ENCODE results near the gene CFAP210. TPM values are rescaled to one million over a fixed set of nuclear protein-coding genes. Genes with fewer than 3 reads are reported as not detected.
A peak's percentile ranks its signal among the peaks of the same experiment; 100 is the strongest.

The CFAP210 gene
- total RNA-seq, 6 experiments from 2014 or later: 0.10 to 0.19 (median 0.13) TPM; not detected in 2

DNA sequence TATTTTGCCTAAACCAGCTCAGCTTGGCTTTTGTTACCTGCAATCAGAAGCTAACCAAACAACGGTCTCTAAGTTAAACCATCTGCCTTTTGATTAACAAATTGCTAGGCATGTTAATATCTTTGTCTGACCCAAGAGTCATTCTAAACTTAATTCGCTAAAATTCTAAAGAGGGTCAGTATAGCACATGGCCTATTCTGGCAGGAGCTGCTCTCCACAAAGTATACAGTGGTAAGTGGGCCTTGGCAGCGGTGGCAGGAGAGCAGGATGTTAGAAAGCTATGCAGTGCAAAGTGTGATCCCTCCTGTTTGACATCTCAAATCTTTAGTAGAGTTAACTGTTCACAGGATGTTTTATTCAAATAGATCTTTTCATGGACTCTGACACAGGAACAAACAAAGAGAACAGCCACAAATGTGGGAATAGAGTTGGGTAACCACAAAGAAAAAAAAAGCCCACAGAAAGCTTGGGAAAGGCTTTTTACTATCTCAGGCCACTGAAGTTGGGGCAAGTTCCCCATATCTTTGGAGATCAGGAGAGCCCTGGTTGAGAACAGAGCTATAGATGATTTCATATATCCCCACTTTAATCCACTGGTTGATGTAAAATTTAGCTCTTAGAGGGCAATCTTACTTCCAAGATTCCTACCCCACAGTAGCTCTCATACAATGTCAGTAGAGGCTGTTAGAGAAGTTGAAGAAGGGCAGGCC, 10.6 kb downstream of the CFAP210 start:
- no peak for TF ChIP-seq CTCF (IDR thresholded peaks at IDR 0.05)
- H3K36me3 Mint-ChIP-seq (ENCODE audit: low read depth): no peaks in the 10 kb centered on the region
- peaks cover 5% of the 10 kb centered on the region; the same call in 1 of the 2 replicates for H3K9me3 Mint-ChIP-seq
- H3K4me1 Mint-ChIP-seq (ENCODE audit: low read depth): no peaks in the 10 kb centered on the region
- no peak for DNase-seq
- H3K27ac Mint-ChIP-seq: no peak overlapping the region
- H3K4me3 Mint-ChIP-seq: no peak overlapping the region
- H3K27me3 Mint-ChIP-seq (ENCODE audit: insufficient read depth): peaks cover under 1% of the 10 kb centered on the region; the same call in 1 of the 2 replicates

DNA sequence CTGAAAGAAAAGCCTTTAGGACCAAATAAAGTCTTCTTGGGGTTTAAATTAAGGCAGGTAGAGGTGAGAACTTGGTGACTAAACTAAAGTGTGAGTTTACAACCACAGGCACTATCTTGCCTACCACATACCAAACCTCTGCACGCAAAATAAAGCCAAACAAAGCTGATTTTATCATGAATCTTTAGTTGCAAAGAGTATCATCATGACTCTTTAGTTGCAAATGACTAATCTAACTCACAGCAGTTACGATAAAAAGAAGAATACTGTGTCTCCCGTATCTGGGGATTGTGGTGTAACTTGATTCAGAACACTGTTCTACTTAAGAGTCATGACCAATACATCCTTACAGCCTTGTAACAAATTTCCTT, 11.2 kb downstream of the CFAP210 start:
- Mint-ChIP-seq H3K36me3 (ENCODE audit: low read depth) (no peaks in the 10 kb centered on the region), H3K4me1 (ENCODE audit: low read depth) (no peaks in the 10 kb centered on the region), H3K27ac (no peak overlapping the region), H3K27me3 (ENCODE audit: insufficient read depth) (no peaks in the 10 kb centered on the region; the same call in 1 of the 2 replicates), H3K9me3 (no peaks in the 10 kb centered on the region; the same call in 1 of the 2 replicates), H3K4me3 (no peak overlapping the region)
- TF ChIP-seq CTCF (IDR thresholded peaks at IDR 0.05): no peak
- DNase-seq: no peak

DNA sequence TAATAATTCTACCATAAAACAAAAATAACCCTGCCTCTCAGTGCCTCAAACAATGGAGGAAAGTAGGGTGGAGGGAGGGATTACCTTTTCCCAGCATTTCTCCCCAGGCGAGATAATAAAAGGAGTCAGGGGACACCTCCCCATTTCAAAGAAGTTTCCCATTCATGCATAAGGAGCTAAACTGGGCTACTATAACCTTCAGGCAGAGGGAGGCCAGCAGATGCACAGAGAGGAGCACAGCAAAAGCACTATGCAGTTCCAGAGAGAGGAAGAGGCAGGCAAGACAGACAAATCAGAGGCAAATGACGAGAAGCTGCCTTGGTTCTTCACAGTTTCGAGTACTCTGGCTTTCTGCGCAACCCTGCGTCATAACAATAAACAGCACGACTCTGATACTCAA, 17.4 kb downstream of the CFAP210 start:
- H3K4me3 Mint-ChIP-seq: no peak overlapping the region
- H3K4me1 Mint-ChIP-seq (ENCODE audit: low read depth): no peaks in the 10 kb centered on the region
- peaks cover 5% of the 10 kb centered on the region for H3K27me3 Mint-ChIP-seq (ENCODE audit: insufficient read depth)
- H3K9me3 Mint-ChIP-seq: no peaks in the 10 kb centered on the region
- no peaks in the 10 kb centered on the region for H3K36me3 Mint-ChIP-seq (ENCODE audit: low read depth)
- no peak for DNase-seq
- no peak for TF ChIP-seq CTCF (IDR thresholded peaks at IDR 0.05)
- H3K27ac Mint-ChIP-seq: no peak overlapping the region

- peak; percentile 28; the same call in 1 of the 2 replicates for TF ChIP-seq CTCF (IDR thresholded peaks at IDR 0.05)
- Mint-ChIP-seq H3K4me3 (no peak overlapping the region), H3K27me3 (ENCODE audit: insufficient read depth) (peaks cover 5% of the 10 kb centered on the region), H3K9me3 (no peaks in the 10 kb centered on the region), H3K4me1 (ENCODE audit: low read depth) (no peaks in the 10 kb centered on the region), H3K27ac (no peak overlapping the region), H3K36me3 (ENCODE audit: low read depth) (no peaks in the 10 kb centered on the region)
- DNase-seq: no peak
Measured at GRCh38 chr2:169676357-169676756, 17.8 kb downstream of the CFAP210 start.

DNA sequence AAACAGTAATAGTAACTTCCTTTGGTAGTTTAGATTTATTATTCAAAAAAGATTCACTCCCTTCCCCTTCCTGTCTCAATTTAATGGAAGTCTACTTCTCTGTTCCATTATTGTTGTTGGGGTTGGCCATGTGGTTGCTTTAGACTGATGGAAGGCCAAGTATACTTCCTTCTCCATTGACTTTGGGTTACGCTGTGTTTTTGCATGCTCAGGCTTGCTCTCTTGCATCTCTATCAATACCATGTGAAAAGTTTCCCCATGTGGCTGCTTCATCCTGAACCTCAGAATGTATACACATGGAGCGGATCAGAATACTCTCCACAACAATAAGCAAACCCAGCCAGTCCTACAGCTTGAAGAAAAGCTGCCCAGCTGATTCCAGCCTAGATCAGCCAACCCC, 20.3 kb downstream of the CFAP210 start:
- Mint-ChIP-seq H3K9me3 (no peaks in the 10 kb centered on the region), H3K36me3 (ENCODE audit: low read depth) (no peaks in the 10 kb centered on the region), H3K27me3 (ENCODE audit: insufficient read depth) (peaks cover 5% of the 10 kb centered on the region), H3K4me3 (no peak overlapping the region), H3K4me1 (ENCODE audit: low read depth) (peaks cover 8% of the 10 kb centered on the region), H3K27ac (no peak overlapping the region)
- TF ChIP-seq CTCF (IDR thresholded peaks at IDR 0.05): no peak
- DNase-seq: no peak
